Epithelial cell of proximal tubule (primary cell): ENCODE data around the gene RFT1. TPM values are rescaled to one million over a fixed set of nuclear protein-coding genes. Genes with fewer than 3 reads are reported as not detected.

Experiments
- DNase-seq: peaks from one replicate; pipeline ENCODE4 v3.0.0-alpha.2; 2011; ENCODE audit warnings: low read depth
- H3K4me3 ChIP-seq: 2 replicates; pipeline ENCODE4 v1.5.1; 2011; ENCODE audit warnings: low read depth, mild to moderate bottlenecking, low read length
- total RNA-seq: library from RNA; depleted of rRNA; stranded (reverse); fragments of >200 nt; gene quantifications from 2 replicates; pipeline ENCODE4 v1.2.3, GENCODE V29; 2015
- TF ChIP-seq, protein P1 (sequence below): conservative IDR thresholded peaks from 2 replicates; pipeline ENCODE4 v1.5.1; 2012; ENCODE audit warnings: low read depth, mild to moderate bottlenecking, low read length

RFT1 gene
- total RNA-seq, 1 donor from 2014 or later = 25.1 TPM

- TF ChIP-seq, protein P1, sequence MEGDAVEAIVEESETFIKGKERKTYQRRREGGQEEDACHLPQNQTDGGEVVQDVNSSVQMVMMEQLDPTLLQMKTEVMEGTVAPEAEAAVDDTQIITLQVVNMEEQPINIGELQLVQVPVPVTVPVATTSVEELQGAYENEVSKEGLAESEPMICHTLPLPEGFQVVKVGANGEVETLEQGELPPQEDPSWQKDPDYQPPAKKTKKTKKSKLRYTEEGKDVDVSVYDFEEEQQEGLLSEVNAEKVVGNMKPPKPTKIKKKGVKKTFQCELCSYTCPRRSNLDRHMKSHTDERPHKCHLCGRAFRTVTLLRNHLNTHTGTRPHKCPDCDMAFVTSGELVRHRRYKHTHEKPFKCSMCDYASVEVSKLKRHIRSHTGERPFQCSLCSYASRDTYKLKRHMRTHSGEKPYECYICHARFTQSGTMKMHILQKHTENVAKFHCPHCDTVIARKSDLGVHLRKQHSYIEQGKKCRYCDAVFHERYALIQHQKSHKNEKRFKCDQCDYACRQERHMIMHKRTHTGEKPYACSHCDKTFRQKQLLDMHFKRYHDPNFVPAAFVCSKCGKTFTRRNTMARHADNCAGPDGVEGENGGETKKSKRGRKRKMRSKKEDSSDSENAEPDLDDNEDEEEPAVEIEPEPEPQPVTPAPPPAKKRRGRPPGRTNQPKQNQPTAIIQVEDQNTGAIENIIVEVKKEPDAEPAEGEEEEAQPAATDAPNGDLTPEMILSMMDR = no peak
- peak; percentile 19 for DNase-seq
- H3K4me3 ChIP-seq = peak overlapping the region; percentile 73
These were observed 85.3 kb downstream of the RFT1 start for GRCh38 chr3:53044711-53045517.

DNA sequence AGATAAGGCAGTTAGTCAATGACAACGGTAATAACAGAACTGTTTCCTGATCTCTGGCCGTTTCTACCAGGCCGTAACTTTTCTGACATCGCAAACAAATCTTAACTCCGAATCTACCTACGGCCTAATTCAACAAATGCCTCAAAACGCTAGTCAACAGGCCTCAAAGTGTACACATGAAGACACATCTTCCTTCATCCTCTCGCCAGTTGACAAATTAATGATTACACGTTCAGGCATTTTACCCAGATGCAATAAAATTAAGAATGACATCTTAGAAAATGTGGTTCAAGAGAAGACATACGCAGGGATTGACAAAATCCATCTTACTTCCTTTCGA, 85.9 kb downstream of the RFT1 start:
- peak; percentile 19 for DNase-seq

DNA sequence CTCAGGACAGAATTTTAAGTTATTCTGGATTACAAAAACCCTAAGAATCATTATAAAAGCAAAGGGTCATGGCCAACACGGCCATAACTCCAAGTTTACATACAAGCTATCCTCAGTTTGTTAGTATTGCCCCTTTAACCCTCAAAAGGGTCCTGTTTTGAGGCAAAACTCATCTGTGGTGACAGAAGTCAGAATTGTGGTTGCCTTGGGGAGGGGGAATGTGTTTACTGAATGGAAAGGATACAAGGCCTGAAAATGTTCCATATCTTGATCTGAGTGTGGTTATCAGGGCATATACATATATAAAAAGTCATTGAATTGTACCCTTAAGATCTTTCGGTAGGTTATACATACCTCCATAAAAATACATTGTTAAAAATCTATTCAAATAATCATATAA, 86.5 kb downstream of the RFT1 start:
- no peak for DNase-seq
- no peak overlapping the region for H3K4me3 ChIP-seq
- TF ChIP-seq, protein P1 = no peak

More for the DNA sequence above, 85.9 kb downstream of the RFT1 start:
- TF ChIP-seq, protein P1 = no peak
- peak overlapping the region; percentile 73 for H3K4me3 ChIP-seq

GRCh38 chr3:53042651-53043050, 87.6 kb downstream of the RFT1 start:
- H3K4me3 ChIP-seq = no peak overlapping the region
- TF ChIP-seq, protein P1 = no peak
- DNase-seq = no peak

DNA sequence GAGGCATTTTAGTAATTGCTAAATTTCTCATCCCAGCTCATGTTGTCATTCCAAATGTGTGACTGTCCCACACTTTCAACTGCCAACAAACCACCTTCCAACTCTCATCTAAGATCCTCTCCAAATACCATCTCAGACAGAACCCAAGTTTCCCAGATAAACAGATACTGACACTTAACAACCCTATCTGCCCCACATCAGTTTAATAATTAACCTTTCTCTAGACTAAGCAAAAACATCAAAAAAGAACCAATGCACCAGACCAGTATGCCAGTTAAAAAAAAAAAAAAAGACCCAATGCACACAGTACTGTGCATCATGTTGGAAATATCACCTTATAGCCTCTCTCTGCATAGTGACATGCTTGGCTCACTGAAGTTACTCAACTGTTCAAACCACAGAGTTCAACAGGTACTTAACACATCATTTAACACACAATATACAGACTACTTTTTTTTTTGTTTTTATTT, 89.8 kb downstream of the RFT1 start:
- TF ChIP-seq, protein P1 = no peak
- H3K4me3 ChIP-seq = no peak overlapping the region
- peak; percentile 22 for DNase-seq

DNA sequence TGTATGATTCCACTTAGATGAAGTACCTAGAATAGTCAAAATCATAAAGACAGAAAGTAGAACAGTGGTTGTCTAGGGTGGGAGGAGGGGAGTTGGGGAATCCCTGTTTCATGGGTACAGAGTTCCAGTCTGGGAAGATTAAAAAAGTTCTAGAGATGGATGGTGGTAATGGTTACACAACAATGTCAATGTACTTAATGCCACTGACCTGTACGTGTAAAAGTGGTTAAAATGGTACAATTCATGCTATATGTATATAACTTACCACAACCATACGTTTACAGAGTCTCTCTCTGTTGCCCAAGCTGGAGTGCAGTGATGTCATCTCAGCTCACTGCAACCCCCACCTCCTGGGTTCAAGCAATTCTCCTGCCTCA, 90.9 kb downstream of the RFT1 start:
- H3K4me3 ChIP-seq = no peak overlapping the region
- TF ChIP-seq, protein P1 = no peak

More for the DNA sequence above, 90.9 kb downstream of the RFT1 start:
- DNase-seq = no peak
